GM23338 (cell line): ENCODE measurements around the gene CTDSP2. TPM values are rescaled to one million over a fixed set of nuclear protein-coding genes. Genes with fewer than 3 reads are reported as not detected.

Experiments
- ATAC-seq: fragments of 200-7000 bp; cut with Tn5 transposase; 3 replicates; pipeline ENCODE4 v1.9.1; 2020
- DNase-seq: peaks from one replicate; pipeline ENCODE4 v3.0.0-alpha.2; 2015; ENCODE audit warnings: low spot score
- H2AFZ ChIP-seq: fragments of 200-600 bp; sonication (generic); 2 replicates; pipeline ENCODE4 v1.8.0; 2016; ENCODE audit warnings: antibody characterized with exemption, mild to moderate bottlenecking, moderate library complexity
- H3F3A ChIP-seq: fragments of 200-600 bp; sonication (generic); replicated peaks from 2 replicates; pipeline ENCODE4 v1.8.0; 2017; ENCODE audit warnings: antibody characterized with exemption, mixed run types, low read depth
- H3K27ac ChIP-seq: fragments of 200-600 bp; sonication (generic); 2 replicates; pipeline ENCODE4 v1.6.1; 2016; ENCODE audit warnings: low read depth
- H3K27me3 ChIP-seq: fragments of 200-600 bp; sonication (generic); 2 replicates; pipeline ENCODE4 v1.8.0; 2016; ENCODE audit warnings: mild to moderate bottlenecking, mixed run types, moderate library complexity; ENCODE audit not compliant: insufficient read depth
- H3K36me3 ChIP-seq: fragments of 200-600 bp; sonication (generic); 2 replicates; pipeline ENCODE4 v1.8.0; 2016; ENCODE audit warnings: mild to moderate bottlenecking; ENCODE audit not compliant: insufficient read depth
- H3K4me1 ChIP-seq: fragments of 200-600 bp; sonication (generic); 2 replicates; pipeline ENCODE4 v1.8.0; 2016; ENCODE audit warnings: mild to moderate bottlenecking, moderate library complexity; ENCODE audit not compliant: insufficient read depth
- H3K4me2 ChIP-seq: fragments of 200-600 bp; sonication (generic); 2 replicates; pipeline ENCODE4 v1.7.1; 2017; ENCODE audit warnings: mixed run types
- H3K4me3 ChIP-seq: fragments of 200-600 bp; sonication (generic); 2 replicates; pipeline ENCODE4 v1.6.1; 2016; ENCODE audit warnings: mixed run types
- H3K79me2 ChIP-seq: fragments of 200-600 bp; sonication (generic); replicated peaks from 2 replicates; pipeline ENCODE4 v1.8.0; 2017; ENCODE audit warnings: mild to moderate bottlenecking; ENCODE audit not compliant: insufficient read depth
- H3K9me2 ChIP-seq: fragments of 200-600 bp; sonication (generic); 2 replicates; pipeline ENCODE4 v1.8.0; 2017; ENCODE audit not compliant: insufficient read depth
- H4K20me1 ChIP-seq: fragments of 200-600 bp; sonication (generic); replicated peaks from 2 replicates; pipeline ENCODE4 v1.8.0; 2017; ENCODE audit warnings: mild to moderate bottlenecking; ENCODE audit not compliant: insufficient read depth
- H3K27ac Mint-ChIP-seq: 2 replicates; pipeline ENCODE4 v1.8.0; 2020; ENCODE audit warnings: inconsistent platforms, mild to moderate bottlenecking, moderate library complexity, mixed read lengths
- H3K27me3 Mint-ChIP-seq: 3 replicates; pipeline ENCODE4 v1.8.0; 2022; ENCODE audit warnings: low read depth, mild to moderate bottlenecking, moderate library complexity, mixed read lengths, inconsistent platforms; ENCODE audit not compliant: insufficient read depth, poor library complexity
- H3K36me3 Mint-ChIP-seq: 3 replicates; pipeline ENCODE4 v1.8.0; 2021; ENCODE audit warnings: low read depth, mild to moderate bottlenecking, inconsistent platforms, moderate library complexity, mixed read lengths
- H3K4me1 Mint-ChIP-seq: 3 replicates; pipeline ENCODE4 v1.8.0; 2020; ENCODE audit warnings: mild to moderate bottlenecking, inconsistent platforms, mixed read lengths
- H3K4me3 Mint-ChIP-seq: 3 replicates; pipeline ENCODE4 v1.8.0; 2021; ENCODE audit warnings: moderate library complexity, mild to moderate bottlenecking, inconsistent platforms, mixed read lengths
- H3K9me3 Mint-ChIP-seq: 3 replicates; pipeline ENCODE4 v1.8.0; 2020; ENCODE audit warnings: moderate library complexity, mild to moderate bottlenecking, inconsistent platforms, mixed read lengths
- CTCF ChIP-seq, 2 experiments: fragments of 200-600 bp in 1 of 2; sonication (generic) in 1 of 2; conservative IDR thresholded peaks; 2 replicates each; pipeline versions ENCODE4 v1.5.1 to v1.6.1; 2016 to 2017; ENCODE audit warnings: antibody characterized with exemption in 2 of 2, low read depth in 2 of 2, mild to moderate bottlenecking in 2 of 2, moderate library complexity in 1 of 2
- EZH2 ChIP-seq: fragments of 200-600 bp; sonication (generic); IDR thresholded peaks from one replicate; pipeline ENCODE4 v1.8.0; 2017; ENCODE audit warnings: antibody characterized with exemption, mild to moderate bottlenecking, low read depth; ENCODE audit not compliant: unreplicated experiment
- EZH2phosphoT487 ChIP-seq: fragments of 200-600 bp; sonication (generic); IDR thresholded peaks from one replicate; pipeline ENCODE4 v1.8.1; 2018; ENCODE audit warnings: antibody characterized with exemption; ENCODE audit not compliant: unreplicated experiment
- JUNB ChIP-seq: IDR thresholded peaks from one replicate; pipeline ENCODE4 v1.6.1; 2016; ENCODE audit warnings: antibody characterized with exemption; ENCODE audit not compliant: unreplicated experiment
- POLR2AphosphoS5 ChIP-seq: IDR thresholded peaks from 2 replicates; pipeline ENCODE4 v1.6.1; 2016; ENCODE audit warnings: antibody characterized with exemption, low read depth
- STAT1 ChIP-seq: IDR thresholded peaks from one replicate; pipeline ENCODE4 v1.6.1; 2016; ENCODE audit warnings: antibody characterized with exemption; ENCODE audit not compliant: unreplicated experiment
- ZNF331 ChIP-seq: fragments of 250-450 bp; sonication (Bioruptor Pico); IDR thresholded peaks from 2 replicates; pipeline ENCODE4 v1.5.0; 2020; ENCODE audit warnings: low read depth, mild to moderate bottlenecking, moderate library complexity
- ZNF462 ChIP-seq: fragments of 250-450 bp; sonication (Bioruptor Pico); IDR thresholded peaks from 2 replicates; pipeline ENCODE4 v1.5.0; 2020; ENCODE audit warnings: mild to moderate bottlenecking, moderate library complexity
- polyA plus RNA-seq: library from polyadenylated mRNA; unstranded; fragments of >200 nt; fragmentation: Nextera tagmentation; extraction: Ambion mirVana; gene quantifications from 2 replicates; pipeline ENCODE4 v1.2.1, GENCODE V29; 2016
- total RNA-seq: library from RNA; depleted of rRNA; stranded (reverse); fragments of >200 nt; shearing (Covaris generic); gene quantifications from 2 replicates; pipeline ENCODE4 v1.2.3, GENCODE V29; 2014
- TF ChIP-seq, protein P1 (sequence below): IDR thresholded peaks from one replicate; pipeline ENCODE4 v1.6.1; 2018; ENCODE audit warnings: antibody characterized with exemption; ENCODE audit not compliant: unreplicated experiment

Gene CTDSP2
- total and polyA plus RNA-seq, 2 experiments from 2014 or later = 22.8 to 81.9 TPM

- DNase-seq = no peak
- H3K36me3 Mint-ChIP-seq = peaks cover 16% of the 10 kb centered on the region; the same call in 2 of the 3 replicates
- no peaks in the 10 kb centered on the region for H3K79me2 ChIP-seq
- H3K4me1 Mint-ChIP-seq = peaks cover 11% of the 10 kb centered on the region
- H3K9me2 ChIP-seq = no peaks in the 10 kb centered on the region; the same call in 1 of the 2 replicates
- H3F3A ChIP-seq = peaks cover 7% of the 10 kb centered on the region; the same call in 1 of the 2 replicates
- H3K4me2 ChIP-seq = no peak overlapping the region
- H2AFZ ChIP-seq = no peak overlapping the region
- no peak overlapping the region for H3K4me3 Mint-ChIP-seq
- H4K20me1 ChIP-seq = no peaks in the 10 kb centered on the region; the same call in 1 of the 2 replicates
- no peak overlapping the region for H3K27ac ChIP-seq
- H3K36me3 ChIP-seq = no peaks in the 10 kb centered on the region
- no peaks in the 10 kb centered on the region for H3K9me3 Mint-ChIP-seq
- no peak overlapping the region for H3K27ac Mint-ChIP-seq
- no peak overlapping the region for H3K4me3 ChIP-seq
- 0 out of 2 replicates have a peak, but pooled peaks cover 5% of the 10 kb centered on the region for H3K4me1 ChIP-seq
- H3K27me3 Mint-ChIP-seq = peaks cover 19% of the 10 kb centered on the region
- H3K27me3 ChIP-seq = no peaks in the 10 kb centered on the region
- no peak for ATAC-seq
- no peak for TF ChIP-seq EZH2
- TF ChIP-seq ZNF331 (CRISPR knock-in tag) = no peak
- TF ChIP-seq, protein P1, sequence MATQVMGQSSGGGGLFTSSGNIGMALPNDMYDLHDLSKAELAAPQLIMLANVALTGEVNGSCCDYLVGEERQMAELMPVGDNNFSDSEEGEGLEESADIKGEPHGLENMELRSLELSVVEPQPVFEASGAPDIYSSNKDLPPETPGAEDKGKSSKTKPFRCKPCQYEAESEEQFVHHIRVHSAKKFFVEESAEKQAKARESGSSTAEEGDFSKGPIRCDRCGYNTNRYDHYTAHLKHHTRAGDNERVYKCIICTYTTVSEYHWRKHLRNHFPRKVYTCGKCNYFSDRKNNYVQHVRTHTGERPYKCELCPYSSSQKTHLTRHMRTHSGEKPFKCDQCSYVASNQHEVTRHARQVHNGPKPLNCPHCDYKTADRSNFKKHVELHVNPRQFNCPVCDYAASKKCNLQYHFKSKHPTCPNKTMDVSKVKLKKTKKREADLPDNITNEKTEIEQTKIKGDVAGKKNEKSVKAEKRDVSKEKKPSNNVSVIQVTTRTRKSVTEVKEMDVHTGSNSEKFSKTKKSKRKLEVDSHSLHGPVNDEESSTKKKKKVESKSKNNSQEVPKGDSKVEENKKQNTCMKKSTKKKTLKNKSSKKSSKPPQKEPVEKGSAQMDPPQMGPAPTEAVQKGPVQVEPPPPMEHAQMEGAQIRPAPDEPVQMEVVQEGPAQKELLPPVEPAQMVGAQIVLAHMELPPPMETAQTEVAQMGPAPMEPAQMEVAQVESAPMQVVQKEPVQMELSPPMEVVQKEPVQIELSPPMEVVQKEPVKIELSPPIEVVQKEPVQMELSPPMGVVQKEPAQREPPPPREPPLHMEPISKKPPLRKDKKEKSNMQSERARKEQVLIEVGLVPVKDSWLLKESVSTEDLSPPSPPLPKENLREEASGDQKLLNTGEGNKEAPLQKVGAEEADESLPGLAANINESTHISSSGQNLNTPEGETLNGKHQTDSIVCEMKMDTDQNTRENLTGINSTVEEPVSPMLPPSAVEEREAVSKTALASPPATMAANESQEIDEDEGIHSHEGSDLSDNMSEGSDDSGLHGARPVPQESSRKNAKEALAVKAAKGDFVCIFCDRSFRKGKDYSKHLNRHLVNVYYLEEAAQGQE = no peak
- no peak for TF ChIP-seq POLR2AphosphoS5
- no peak for TF ChIP-seq ZNF462 (CRISPR knock-in tag)
- no peak for TF ChIP-seq JUNB
- TF ChIP-seq CTCF (conservative IDR thresholded peaks at IDR 0.05; ENCODE audit: low read depth in 2 of 2) = no peak
- TF ChIP-seq STAT1 = no peak
- no peak for TF ChIP-seq EZH2phosphoT487
Measured at GRCh38 chr12:57816855-57817151, 29.7 kb downstream of the CTDSP2 start.
